ENCODE results near the gene TEC. TPM values are rescaled to one million over a fixed set of nuclear protein-coding genes. Genes with fewer than 3 reads are reported as not detected.

The TEC gene
- total and polyA plus RNA-seq, 2 experiments from 2014 or later: 2.9 to 3.0 TPM

GRCh38 chr4:48095441-48095840 is 174.2 kb downstream of the TEC start:
- no peaks in the 10 kb centered on the region for H3K79me2 ChIP-seq (replicated peaks; ENCODE audit: insufficient read depth)
- no peak for TF ChIP-seq EZH2phosphoT487 (IDR thresholded peaks at IDR 0.05; ENCODE audit: unreplicated experiment)
- no peak for TF ChIP-seq POLR2AphosphoS5 (IDR thresholded peaks at IDR 0.05; ENCODE audit: low read depth)
- no peak for TF ChIP-seq CTCF (conservative IDR thresholded peaks at IDR 0.05; ENCODE audit: low read depth in 2 of 2)
- TF ChIP-seq ZNF331 (CRISPR knock-in tag; IDR thresholded peaks at IDR 0.05; ENCODE audit: low read depth): no peak
- no peak for TF ChIP-seq CREB1 (CRISPR knock-in tag; IDR thresholded peaks at IDR 0.05; ENCODE audit: low read depth)
- no peak for TF ChIP-seq EZH2 (IDR thresholded peaks at IDR 0.05; ENCODE audit: low read depth, unreplicated experiment)
- TF ChIP-seq STAT1 (IDR thresholded peaks at IDR 0.05; ENCODE audit: unreplicated experiment): no peak
- no peak for TF ChIP-seq NANOG (IDR thresholded peaks at IDR 0.05; ENCODE audit: borderline replicate concordance)
- no peak for TF ChIP-seq REST (IDR thresholded peaks at IDR 0.05; ENCODE audit: unreplicated experiment)
- TF ChIP-seq ETS1 (IDR thresholded peaks at IDR 0.05): no peak
- no peak for TF ChIP-seq ZNF114 (CRISPR knock-in tag; IDR thresholded peaks at IDR 0.05)
- no peak for TF ChIP-seq ZNF462 (CRISPR knock-in tag; IDR thresholded peaks at IDR 0.05)
- TF ChIP-seq JUNB (IDR thresholded peaks at IDR 0.05; ENCODE audit: unreplicated experiment): no peak
- no peaks in the 10 kb centered on the region for H3K4me1 ChIP-seq (ENCODE audit: insufficient read depth)
- no peaks in the 10 kb centered on the region for H3K36me3 Mint-ChIP-seq (ENCODE audit: low read depth)
- H3K4me1 Mint-ChIP-seq: peaks cover 3% of the 10 kb centered on the region; the same call in 2 of the 3 replicates
- H3K9me3 Mint-ChIP-seq: no peaks in the 10 kb centered on the region
- H3K27me3 ChIP-seq (ENCODE audit: insufficient read depth): no peaks in the 10 kb centered on the region
- ATAC-seq: no peak
- H2AFZ ChIP-seq: no peak overlapping the region
- no peak overlapping the region for H3K4me3 Mint-ChIP-seq
- H3K27me3 Mint-ChIP-seq (ENCODE audit: insufficient read depth, low read depth, poor library complexity): no peaks in the 10 kb centered on the region
- H3K9me2 ChIP-seq (ENCODE audit: insufficient read depth): no peaks in the 10 kb centered on the region
- no peaks in the 10 kb centered on the region for H3F3A ChIP-seq (replicated peaks; ENCODE audit: low read depth)
- no peak overlapping the region for H3K4me3 ChIP-seq
- H3K36me3 ChIP-seq (ENCODE audit: insufficient read depth): no peaks in the 10 kb centered on the region
- no peak overlapping the region for H3K4me2 ChIP-seq
- DNase-seq (ENCODE audit: low spot score): no peak
- H3K27ac ChIP-seq (ENCODE audit: low read depth): no peak overlapping the region
- no peak overlapping the region for H3K27ac Mint-ChIP-seq
- H4K20me1 ChIP-seq (replicated peaks; ENCODE audit: insufficient read depth): no peaks in the 10 kb centered on the region
